Parathyroid adenoma (tissue), 2 donors: ENCODE measurements around the gene SPEM3.

Experiments
- H2AFZ ChIP-seq: fragments of 300-600 bp; sonication (generic); one replicate; pipeline ENCODE4 v1.7.0; 2017; ENCODE audit warnings: antibody characterized with exemption, mild to moderate bottlenecking
- H3K27ac ChIP-seq: fragments of 300-600 bp; sonication (generic); one replicate; pipeline ENCODE4 v1.7.0; 2017
- H3K27me3 ChIP-seq: fragments of 300-600 bp; sonication (generic); one replicate; pipeline ENCODE4 v1.7.0; 2017; ENCODE audit warnings: low read length; ENCODE audit not compliant: control insufficient read depth, insufficient read depth
- H3K36me3 ChIP-seq: fragments of 300-600 bp; sonication (generic); one replicate; pipeline ENCODE4 v1.7.0; 2017; ENCODE audit warnings: low read length; ENCODE audit not compliant: control insufficient read depth, insufficient read depth
- H3K4me1 ChIP-seq: fragments of 300-600 bp; sonication (generic); one replicate; pipeline ENCODE4 v1.7.0; 2017; ENCODE audit warnings: control low read depth
- H3K4me2 ChIP-seq: fragments of 300-600 bp; sonication (generic); one replicate; pipeline ENCODE4 v1.7.0; 2017; ENCODE audit warnings: low read length
- H3K4me3 ChIP-seq: fragments of 300-600 bp; sonication (generic); one replicate; pipeline ENCODE4 v1.7.0; 2017; ENCODE audit warnings: low read depth, low read length
- H3K79me2 ChIP-seq: fragments of 300-600 bp; sonication (generic); one replicate; pipeline ENCODE4 v1.7.0; 2017; ENCODE audit warnings: control low read depth
- H3K9ac ChIP-seq: fragments of 300-600 bp; sonication (generic); one replicate; pipeline ENCODE4 v1.7.0; 2017; ENCODE audit warnings: mild to moderate bottlenecking
- H3K9me3 ChIP-seq: fragments of 300-600 bp; sonication (generic); one replicate; pipeline ENCODE4 v1.7.0; 2017; ENCODE audit warnings: low read length; ENCODE audit not compliant: control insufficient read depth
- CTCF ChIP-seq: fragments of 300-600 bp; sonication (generic); IDR thresholded peaks from one replicate; pipeline ENCODE4 v1.7.0; 2017; ENCODE audit warnings: antibody characterized with exemption, mild to moderate bottlenecking
- donor health status: primary hyperparathyroidism.

Gene SPEM3

GRCh38 chr17:7419819-7420610 lies 8.6 kb upstream of the SPEM3 start, which contains the start of gene SPEM1:
Gene SPEM1, plus strand, starts transcription at chr17:7420324. Its CDS starts 61 bp downstream, at chr17:7420385.
- no peaks in the 10 kb centered on the region for H3K79me2 ChIP-seq

GRCh38 chr17:7421186-7421585 lies 7.5 kb upstream of the SPEM3 start:
- Histone ChIP-seq H3K36me3 (no peaks in the 10 kb centered on the region), H3K9me3 (no peaks in the 10 kb centered on the region), H3K27me3 (no peaks in the 10 kb centered on the region), H3K4me3 (no peak overlapping the region), H3K9ac (no peak overlapping the region), H3K27ac (no peak overlapping the region), H3K79me2 (no peaks in the 10 kb centered on the region), H3K4me1 (no peaks in the 10 kb centered on the region), H3K4me2 (no peak overlapping the region), H2AFZ (no peak overlapping the region)
- TF ChIP-seq CTCF: no peak

More at GRCh38 chr17:7419819-7420610, 8.6 kb upstream of the SPEM3 start, which contains the start of gene SPEM1:
- H3K9me3 ChIP-seq: no peaks in the 10 kb centered on the region
- no peaks in the 10 kb centered on the region for H3K27me3 ChIP-seq
- H3K4me3 ChIP-seq: no peak within 1 kb of the TSS
- H2AFZ ChIP-seq: no peak within 1 kb of the TSS
- H3K4me1 ChIP-seq: no peaks in the 10 kb centered on the region
- H3K36me3 ChIP-seq: no peaks in the 10 kb centered on the region
- H3K4me2 ChIP-seq: no peak within 1 kb of the TSS
- TF ChIP-seq CTCF: no peak
- H3K9ac ChIP-seq: no peak within 1 kb of the TSS
- H3K27ac ChIP-seq: no peak within 1 kb of the TSS

- Histone ChIP-seq H3K4me2 (no peak overlapping the region), H3K9me3 (no peaks in the 10 kb centered on the region), H3K36me3 (no peaks in the 10 kb centered on the region), H3K27me3 (no peaks in the 10 kb centered on the region), H3K9ac (no peak overlapping the region), H3K79me2 (no peaks in the 10 kb centered on the region), H3K4me1 (no peaks in the 10 kb centered on the region), H3K27ac (no peak overlapping the region), H2AFZ (no peak overlapping the region), H3K4me3 (no peak overlapping the region)
- TF ChIP-seq CTCF: no peak
These were observed 5.0 kb upstream of the SPEM3 start for GRCh38 chr17:7423679-7424078.

- no peaks in the 10 kb centered on the region for H3K36me3 ChIP-seq
- no peak within 1 kb of the TSS for H3K27ac ChIP-seq
- no peak within 1 kb of the TSS for H3K4me2 ChIP-seq
- H3K27me3 ChIP-seq: no peaks in the 10 kb centered on the region
- H3K9me3 ChIP-seq: no peaks in the 10 kb centered on the region
- TF ChIP-seq CTCF: no peak
- H3K79me2 ChIP-seq: no peaks in the 10 kb centered on the region
- H3K9ac ChIP-seq: no peak within 1 kb of the TSS
- H2AFZ ChIP-seq: no peak within 1 kb of the TSS
- H3K4me1 ChIP-seq: no peaks in the 10 kb centered on the region
- no peak within 1 kb of the TSS for H3K4me3 ChIP-seq
These were observed 3.3 kb upstream of the SPEM3 start, which contains the start of gene SPEM2 for GRCh38 chr17:7425316-7425715. Gene SPEM2, plus strand, starts transcription at chr17:7425616. Its CDS starts 73 bp downstream, at chr17:7425689.

GRCh38 chr17:7425756-7426155 lies 2.9 kb upstream of the SPEM3 start:
- H3K4me2 ChIP-seq: no peak overlapping the region
- no peaks in the 10 kb centered on the region for H3K79me2 ChIP-seq
- no peak overlapping the region for H2AFZ ChIP-seq
- no peaks in the 10 kb centered on the region for H3K27me3 ChIP-seq
- H3K9me3 ChIP-seq: no peaks in the 10 kb centered on the region
- no peaks in the 10 kb centered on the region for H3K36me3 ChIP-seq
- H3K4me1 ChIP-seq: no peaks in the 10 kb centered on the region
- H3K4me3 ChIP-seq: no peak overlapping the region
- no peak overlapping the region for H3K9ac ChIP-seq
- H3K27ac ChIP-seq: no peak overlapping the region
- no peak for TF ChIP-seq CTCF
